ENCODE measurements around the gene LRSAM1. TPM values are rescaled to one million over a fixed set of nuclear protein-coding genes. Genes with fewer than 3 reads are reported as not detected.

Gene LRSAM1
- total and polyA plus RNA-seq, 7 donors: 8.3 to 17.7 (median 13.3) TPM

- Histone ChIP-seq H3K27me3 (ENCODE audit: insufficient read depth in 3 of 3, low read length in 2 of 3) (no peaks in the 10 kb centered on the region), H3K9me3 (no peaks in the 10 kb centered on the region), H3K4me1 (no peaks in the 10 kb centered on the region), H3K27ac (no peak overlapping the region), H3K36me3 (ENCODE audit: insufficient read depth in 1 of 2, low read depth in 1 of 2) (peaks cover 0 to 99% of the 10 kb centered on the region in 2 donors), H3K4me3 (no peak overlapping the region)
- DNase-seq: no peak
- ATAC-seq: peak in 1 of 4 donors; percentile 8
- no peak for TF ChIP-seq CTCF (IDR thresholded peaks at IDR 0.05)
- intact Hi-C loops (cut with DNase I): no loop called here
- 66 to 75% (median 66%) methylated on average over 21 to 22 of the region's 22 CpGs for whole genome bisulfite sequencing, 3 donors
Observed at GRCh38 chr9:127493592-127494303, 42.4 kb downstream of the LRSAM1 start.

GRCh38 chr9:127494304-127494702 is 43.0 kb downstream of the LRSAM1 start:
- H3K27ac ChIP-seq: no peak overlapping the region
- H3K27me3 ChIP-seq (ENCODE audit: insufficient read depth in 3 of 3, low read length in 2 of 3): no peaks in the 10 kb centered on the region
- ATAC-seq: no peak
- TF ChIP-seq CTCF (IDR thresholded peaks at IDR 0.05): no peak
- no peak overlapping the region for H3K4me3 ChIP-seq
- DNase-seq: no peak
- H3K4me1 ChIP-seq: no peaks in the 10 kb centered on the region
- intact Hi-C loops (cut with DNase I): no loop called here
- 84 to 92% (median 86%) methylated on average over 9 of the region's 9 CpGs for WGBS, 3 donors
- peaks cover 0 to 99% of the 10 kb centered on the region in 2 donors for H3K36me3 ChIP-seq (ENCODE audit: insufficient read depth in 1 of 2, low read depth in 1 of 2)
- no peaks in the 10 kb centered on the region for H3K9me3 ChIP-seq

- Histone ChIP-seq H3K9me3 (no peaks in the 10 kb centered on the region), H3K27me3 (ENCODE audit: insufficient read depth in 3 of 3, low read length in 2 of 3) (no peaks in the 10 kb centered on the region), H3K4me3 (no peak overlapping the region), H3K27ac (no peak overlapping the region), H3K36me3 (ENCODE audit: insufficient read depth in 1 of 2, low read depth in 1 of 2) (peaks cover 0 to 90% of the 10 kb centered on the region in 2 donors), H3K4me1 (no peaks in the 10 kb centered on the region)
- DNase-seq: no peak
- no peak for TF ChIP-seq CTCF (IDR thresholded peaks at IDR 0.05)
- 80 to 84% (median 83%) methylated on average over 14 of the region's 14 CpGs for WGBS, 3 donors
- intact Hi-C loops (cut with DNase I): no loop called here
- no peak for ATAC-seq
Observed at GRCh38 chr9:127495884-127496555, 44.7 kb downstream of the LRSAM1 start.

GRCh38 chr9:127496974-127497373 is 45.7 kb downstream of the LRSAM1 start:
- no peaks in the 10 kb centered on the region for H3K4me1 ChIP-seq
- intact Hi-C loops (cut with DNase I): no loop called here
- DNase-seq: no peak
- no peaks in the 10 kb centered on the region for H3K27me3 ChIP-seq (ENCODE audit: insufficient read depth in 3 of 3, low read length in 2 of 3)
- TF ChIP-seq CTCF (IDR thresholded peaks at IDR 0.05): no peak
- H3K4me3 ChIP-seq: no peak overlapping the region
- ATAC-seq: no peak
- WGBS, 3 donors: 84 to 93% (median 93%) methylated on average over 12 of the region's 12 CpGs
- peaks cover 0 to 89% of the 10 kb centered on the region in 2 donors for H3K36me3 ChIP-seq (ENCODE audit: insufficient read depth in 1 of 2, low read depth in 1 of 2)
- H3K9me3 ChIP-seq: no peaks in the 10 kb centered on the region
- H3K27ac ChIP-seq: no peak overlapping the region

All from psoas muscle (tissue), 8 donors.